Endothelial cell (in vitro differentiated cells): Measurements from ENCODE around the gene RNF31. TPM values are rescaled to one million over a fixed set of nuclear protein-coding genes. Genes with fewer than 3 reads are reported as not detected.
A peak's percentile ranks its signal among the peaks of the same experiment; 100 is the strongest.

Experiments
- DNase-seq: peaks from one replicate; pipeline ENCODE4 v3.0.0; 2021; ENCODE audit warnings: low spot score
- H3K27ac Mint-ChIP-seq: one replicate; pipeline ENCODE4 v1.8.0; 2021; ENCODE audit warnings: mixed read lengths, inconsistent platforms; ENCODE audit not compliant: unreplicated experiment
- H3K27me3 Mint-ChIP-seq: one replicate; pipeline ENCODE4 v1.8.0; 2021; ENCODE audit warnings: mild to moderate bottlenecking, moderate library complexity, mixed read lengths, inconsistent platforms; ENCODE audit not compliant: unreplicated experiment
- H3K36me3 Mint-ChIP-seq: one replicate; pipeline ENCODE4 v1.8.0; 2021; ENCODE audit warnings: mild to moderate bottlenecking, low read depth, mixed read lengths, inconsistent platforms; ENCODE audit not compliant: unreplicated experiment
- H3K4me1 Mint-ChIP-seq: one replicate; pipeline ENCODE4 v1.8.0; 2021; ENCODE audit warnings: mild to moderate bottlenecking, mixed read lengths, inconsistent platforms; ENCODE audit not compliant: unreplicated experiment
- H3K4me3 Mint-ChIP-seq: one replicate; pipeline ENCODE4 v1.8.0; 2021; ENCODE audit warnings: mild to moderate bottlenecking, mixed read lengths, inconsistent platforms; ENCODE audit not compliant: unreplicated experiment
- H3K9me3 Mint-ChIP-seq: one replicate; pipeline ENCODE4 v1.8.0; 2021; ENCODE audit warnings: mixed read lengths, inconsistent platforms; ENCODE audit not compliant: unreplicated experiment
- total RNA-seq: library from RNA; stranded (reverse); fragmentation: NEBNext Ultra II Directional; extraction: Animal tissue kit (Norgen Biotek cat#: 25700); gene quantifications from one replicate; pipeline ENCODE4 v1.2.1, GENCODE V29; 2021; ENCODE audit not compliant: unreplicated experiment
- TF ChIP-seq, protein P1 (sequence below): fragments of 200-600 bp; sonication (generic); IDR thresholded peaks from one replicate; pipeline ENCODE4 v1.5.0; 2021; ENCODE audit warnings: antibody characterized with exemption; ENCODE audit not compliant: unreplicated experiment

RNF31 gene
- total RNA-seq, 1 donor from 2014 or later = 90.2 TPM

- no peak overlapping the region for H3K27ac Mint-ChIP-seq
- peaks cover 39% of the 10 kb centered on the region for H3K36me3 Mint-ChIP-seq
- no peak for DNase-seq
- peaks cover 3% of the 10 kb centered on the region for H3K4me1 Mint-ChIP-seq
- no peaks in the 10 kb centered on the region for H3K9me3 Mint-ChIP-seq
- TF ChIP-seq, protein P1, sequence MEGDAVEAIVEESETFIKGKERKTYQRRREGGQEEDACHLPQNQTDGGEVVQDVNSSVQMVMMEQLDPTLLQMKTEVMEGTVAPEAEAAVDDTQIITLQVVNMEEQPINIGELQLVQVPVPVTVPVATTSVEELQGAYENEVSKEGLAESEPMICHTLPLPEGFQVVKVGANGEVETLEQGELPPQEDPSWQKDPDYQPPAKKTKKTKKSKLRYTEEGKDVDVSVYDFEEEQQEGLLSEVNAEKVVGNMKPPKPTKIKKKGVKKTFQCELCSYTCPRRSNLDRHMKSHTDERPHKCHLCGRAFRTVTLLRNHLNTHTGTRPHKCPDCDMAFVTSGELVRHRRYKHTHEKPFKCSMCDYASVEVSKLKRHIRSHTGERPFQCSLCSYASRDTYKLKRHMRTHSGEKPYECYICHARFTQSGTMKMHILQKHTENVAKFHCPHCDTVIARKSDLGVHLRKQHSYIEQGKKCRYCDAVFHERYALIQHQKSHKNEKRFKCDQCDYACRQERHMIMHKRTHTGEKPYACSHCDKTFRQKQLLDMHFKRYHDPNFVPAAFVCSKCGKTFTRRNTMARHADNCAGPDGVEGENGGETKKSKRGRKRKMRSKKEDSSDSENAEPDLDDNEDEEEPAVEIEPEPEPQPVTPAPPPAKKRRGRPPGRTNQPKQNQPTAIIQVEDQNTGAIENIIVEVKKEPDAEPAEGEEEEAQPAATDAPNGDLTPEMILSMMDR = no peak
- peaks cover 4% of the 10 kb centered on the region for H3K27me3 Mint-ChIP-seq
- peak overlapping the region; percentile 48 for H3K4me3 Mint-ChIP-seq
Measured at GRCh38 chr14:24167469-24168114, 20.3 kb downstream of the RNF31 start.

GRCh38 chr14:24171422-24172260, 24.3 kb downstream of the RNF31 start, which contains the start of gene REC8:
Gene REC8 (plus strand): TSS chr14:24172080. CDS start chr14:24172553, 473 bp downstream.
- H3K4me1 Mint-ChIP-seq = peaks cover 3% of the 10 kb centered on the region
- peak within 1 kb of the TSS; percentile 89 for H3K4me3 Mint-ChIP-seq
- H3K27me3 Mint-ChIP-seq = peaks cover 4% of the 10 kb centered on the region

DNA sequence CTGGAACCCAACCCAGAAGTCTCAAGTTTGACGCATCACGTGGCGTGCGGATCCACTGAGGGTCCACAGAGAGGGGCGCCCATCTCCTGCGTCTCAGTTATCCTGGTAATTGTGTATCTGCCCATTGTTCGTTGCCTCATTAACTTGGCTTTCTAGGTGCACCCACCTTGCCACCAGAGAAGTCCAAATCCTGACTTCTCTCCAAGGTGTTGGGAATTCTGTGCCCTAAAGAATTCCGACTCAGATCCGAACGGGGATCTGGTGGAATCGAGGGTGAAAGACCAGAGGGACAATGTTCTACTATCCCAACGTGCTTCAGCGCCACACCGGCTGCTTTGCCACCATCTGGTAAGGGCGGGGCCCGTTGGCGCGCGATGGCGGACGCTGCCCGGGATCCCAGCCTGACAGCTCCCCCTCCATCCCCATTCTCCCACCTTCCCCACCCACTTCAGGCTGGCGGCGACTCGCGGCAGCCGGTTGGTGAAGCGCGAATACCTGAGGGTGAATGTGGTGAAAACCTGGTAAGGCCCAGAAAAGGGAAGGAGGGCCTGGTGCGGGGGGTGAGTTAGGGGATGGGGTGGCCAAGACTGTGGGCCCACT, 25.1 kb downstream of the RNF31 start:
- Mint-ChIP-seq H3K36me3 (peaks cover 21% of the 10 kb centered on the region), H3K9me3 (no peaks in the 10 kb centered on the region), H3K27ac (no peak overlapping the region), H3K27me3 (peaks cover 4% of the 10 kb centered on the region), H3K4me3 (peak overlapping the region; percentile 81), H3K4me1 (peaks cover 2% of the 10 kb centered on the region)
- DNase-seq = no peak
- TF ChIP-seq, protein P1 = no peak

More at GRCh38 chr14:24171422-24172260, 24.3 kb downstream of the RNF31 start, which contains the start of gene REC8:
- peaks cover 18% of the 10 kb centered on the region for H3K36me3 Mint-ChIP-seq
- peak; percentile 90 for DNase-seq
- no peaks in the 10 kb centered on the region for H3K9me3 Mint-ChIP-seq
- TF ChIP-seq, protein P1 = no peak
- H3K27ac Mint-ChIP-seq = no peak within 1 kb of the TSS

DNA sequence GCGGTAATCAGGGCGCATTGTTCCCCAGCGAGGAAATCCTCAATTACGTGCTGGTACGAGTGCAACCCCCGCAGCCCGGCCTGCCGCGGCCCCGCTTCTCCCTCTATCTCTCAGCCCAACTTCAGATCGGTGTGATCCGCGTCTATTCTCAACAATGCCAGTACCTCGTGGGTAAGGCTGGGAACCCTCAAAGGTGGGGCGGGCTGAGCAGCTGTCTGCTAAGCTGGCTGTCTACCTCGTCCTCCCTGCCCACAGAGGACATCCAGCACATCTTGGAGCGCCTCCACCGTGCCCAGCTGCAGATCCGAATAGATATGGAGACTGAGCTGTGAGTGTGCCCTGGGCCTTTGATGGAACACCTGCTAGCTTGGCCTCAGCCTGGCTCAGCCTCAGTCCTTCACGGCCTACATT, 25.6 kb downstream of the RNF31 start:
- peak overlapping the region; percentile 42 for H3K4me3 Mint-ChIP-seq
- DNase-seq = no peak

More for the DNA sequence above, 25.6 kb downstream of the RNF31 start:
- peaks cover 18% of the 10 kb centered on the region for H3K36me3 Mint-ChIP-seq
- peaks cover 4% of the 10 kb centered on the region for H3K27me3 Mint-ChIP-seq
- no peaks in the 10 kb centered on the region for H3K9me3 Mint-ChIP-seq
- TF ChIP-seq, protein P1 = no peak
- no peaks in the 10 kb centered on the region for H3K4me1 Mint-ChIP-seq
- no peak overlapping the region for H3K27ac Mint-ChIP-seq
